ENCODE measurements around the gene NUDT7. TPM values are rescaled to one million over a fixed set of nuclear protein-coding genes. Genes with fewer than 3 reads are reported as not detected.

The NUDT7 gene
- total and polyA plus RNA-seq, 2 donors (not counting 3 experiments of a cell fraction or from before 2014, with no cell fraction given), result 6.2 to 6.5 TPM

Other genes starting within 250 kb of the NUDT7 start
- gene VAT1L, start 66.0 kb downstream of the NUDT7 start, total RNA-seq, result 1.5 and 2.1 TPM in 2 replicates
- 0.46 and 0.56 TPM in 2 replicates for gene VAT1L, start 66.0 kb downstream of the NUDT7 start, polyA plus RNA-seq

All from endothelial cell of umbilical vein (primary cell).